EL (cell line): Measurements from ENCODE around the gene TENM4.
A peak's percentile ranks its signal among the peaks of the same experiment; 100 is the strongest.

ENCODE experiments used
- DNase-seq: peaks from one replicate; pipeline ENCODE4 v3.0.0-alpha.2; 2016

The TENM4 gene

DNA sequence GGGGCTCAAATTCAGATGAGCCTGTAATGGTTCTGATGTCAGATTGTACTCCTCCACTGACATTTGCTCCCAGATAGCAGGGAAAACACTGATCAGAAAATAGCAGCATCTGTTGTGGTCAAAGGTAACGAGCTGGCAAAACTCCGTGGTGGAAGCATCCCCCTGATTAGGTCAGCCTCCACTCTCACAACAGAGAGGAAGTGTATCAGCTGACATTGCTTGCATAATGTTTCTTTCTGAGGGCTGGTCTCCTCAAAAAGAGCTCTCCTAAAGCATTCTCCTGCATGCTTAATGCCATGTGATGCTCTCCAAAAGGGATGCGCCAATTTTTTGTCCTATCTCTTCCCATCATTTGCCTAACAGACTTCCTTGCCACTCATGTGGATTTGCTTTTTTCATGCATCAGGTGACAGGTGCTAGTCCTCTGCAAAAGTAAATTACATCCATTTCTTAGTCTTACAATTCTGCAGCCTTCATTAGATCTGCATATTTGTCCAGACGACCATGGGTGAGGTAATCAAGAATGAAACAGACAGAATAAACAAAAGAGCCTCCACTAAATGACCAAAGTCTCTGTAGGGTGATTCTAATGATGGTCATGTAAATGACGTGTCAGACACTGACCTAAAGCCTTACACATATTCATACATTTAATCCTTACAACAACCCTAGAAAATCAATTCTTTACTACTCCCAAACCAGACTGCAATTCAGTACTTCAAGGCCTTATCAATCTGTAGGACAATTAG lies 6.4 kb upstream of the TENM4 start:
- no peak for DNase-seq

- DNase-seq = no peak
Observed at GRCh38 chr11:79444923-79445322, 4.1 kb upstream of the TENM4 start.

DNA sequence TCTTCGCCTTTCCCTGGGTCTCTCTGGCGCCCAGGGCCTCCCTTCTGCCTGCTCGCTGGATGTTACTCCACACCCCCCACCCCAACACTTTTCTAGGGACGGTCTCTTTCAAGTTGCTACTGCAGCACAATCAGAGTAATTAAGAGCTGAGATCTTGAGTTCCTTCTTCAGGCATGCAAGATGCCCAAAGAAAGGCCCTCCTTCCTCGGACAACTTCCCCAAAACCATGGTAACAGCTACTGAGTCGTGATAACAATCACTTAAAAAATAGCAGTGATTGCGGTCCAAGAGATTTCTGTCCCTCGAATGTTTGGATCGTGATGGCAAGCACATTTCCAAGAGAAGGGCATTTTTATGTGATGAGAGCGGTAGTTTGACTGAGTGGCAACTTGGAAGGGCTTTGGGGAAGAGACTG lies 638 bp upstream of the TENM4 start:
- DNase-seq = peak; percentile 9

- peak; percentile 14 for DNase-seq
Observed at GRCh38 chr11:79439886-79440570, 802 bp downstream of the TENM4 start.

- no peak for DNase-seq
Observed at GRCh38 chr11:79439410-79439885, 1.4 kb downstream of the TENM4 start.

- peak; percentile 18 for DNase-seq
Observed at GRCh38 chr11:79438631-79439409, 2.0 kb downstream of the TENM4 start.

GRCh38 chr11:79437981-79438630 lies 2.7 kb downstream of the TENM4 start:
- DNase-seq = peak; percentile 24

- DNase-seq = peak; percentile 53
Observed at GRCh38 chr11:79437278-79437980, 3.4 kb downstream of the TENM4 start.

- DNase-seq = no peak
Observed at GRCh38 chr11:79436919-79437277, 3.9 kb downstream of the TENM4 start.

DNA sequence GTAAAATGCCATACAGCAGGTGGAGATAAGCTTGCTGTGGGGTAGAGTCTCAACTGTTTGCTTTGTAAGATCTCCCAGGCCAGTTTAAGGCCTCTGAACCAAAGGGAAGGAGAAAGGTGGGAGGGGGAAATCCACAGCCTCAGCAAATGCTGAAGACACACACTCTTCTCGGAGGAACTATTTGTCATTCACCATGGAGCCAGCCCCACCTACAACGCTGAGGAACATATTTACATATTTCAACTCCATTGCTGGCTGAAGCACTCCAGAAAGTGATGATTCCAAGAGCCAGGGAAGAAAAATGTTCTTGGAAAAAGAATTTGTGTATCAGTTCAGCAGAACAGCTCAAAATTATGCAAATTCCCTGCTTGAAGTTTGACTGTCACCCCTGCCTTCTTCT lies 6.5 kb downstream of the TENM4 start:
- no peak for DNase-seq

- no peak for DNase-seq
Observed at GRCh38 chr11:79432138-79432537, 8.7 kb downstream of the TENM4 start.

DNA sequence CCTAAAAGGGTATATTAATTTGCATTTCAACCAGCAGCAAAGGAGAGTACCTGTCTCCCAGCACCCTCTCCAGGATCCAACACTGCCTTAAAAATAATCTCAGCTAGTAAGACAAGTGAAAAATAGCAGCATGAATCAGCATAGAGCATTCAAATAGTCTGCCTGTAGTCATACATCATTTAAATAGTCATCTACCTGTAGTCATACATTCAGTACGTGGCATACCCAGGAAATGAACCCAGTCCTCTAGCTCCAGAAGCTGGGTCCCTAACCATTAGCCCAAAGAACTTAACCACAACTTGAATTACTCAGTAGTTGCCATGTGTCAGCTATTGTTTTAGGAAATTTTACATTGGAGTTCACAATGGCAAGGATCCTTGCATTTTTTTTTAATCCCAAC lies 9.3 kb downstream of the TENM4 start:
- DNase-seq = no peak

GRCh38 chr11:79430280-79430679 lies 10.6 kb downstream of the TENM4 start:
- no peak for DNase-seq

DNA sequence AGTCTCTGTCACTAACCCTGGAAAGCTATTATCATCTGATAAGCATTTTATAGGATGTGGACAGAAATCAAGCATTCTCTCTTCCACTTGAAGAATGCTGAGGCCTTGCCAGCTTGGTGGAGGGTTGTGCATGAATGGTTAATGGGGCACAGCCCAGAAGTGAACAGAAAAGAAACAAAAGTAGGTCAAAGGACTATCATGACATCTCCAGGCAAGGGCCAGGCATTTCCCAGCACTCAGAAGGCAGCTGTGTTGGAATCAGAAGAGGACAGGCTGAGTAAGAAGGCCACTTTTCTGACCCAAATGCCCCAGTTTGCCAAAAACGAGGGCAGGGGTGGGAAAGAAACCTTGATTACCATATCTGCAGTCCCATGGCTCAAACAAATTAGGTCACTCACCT lies 12.4 kb downstream of the TENM4 start:
- no peak for DNase-seq

DNA sequence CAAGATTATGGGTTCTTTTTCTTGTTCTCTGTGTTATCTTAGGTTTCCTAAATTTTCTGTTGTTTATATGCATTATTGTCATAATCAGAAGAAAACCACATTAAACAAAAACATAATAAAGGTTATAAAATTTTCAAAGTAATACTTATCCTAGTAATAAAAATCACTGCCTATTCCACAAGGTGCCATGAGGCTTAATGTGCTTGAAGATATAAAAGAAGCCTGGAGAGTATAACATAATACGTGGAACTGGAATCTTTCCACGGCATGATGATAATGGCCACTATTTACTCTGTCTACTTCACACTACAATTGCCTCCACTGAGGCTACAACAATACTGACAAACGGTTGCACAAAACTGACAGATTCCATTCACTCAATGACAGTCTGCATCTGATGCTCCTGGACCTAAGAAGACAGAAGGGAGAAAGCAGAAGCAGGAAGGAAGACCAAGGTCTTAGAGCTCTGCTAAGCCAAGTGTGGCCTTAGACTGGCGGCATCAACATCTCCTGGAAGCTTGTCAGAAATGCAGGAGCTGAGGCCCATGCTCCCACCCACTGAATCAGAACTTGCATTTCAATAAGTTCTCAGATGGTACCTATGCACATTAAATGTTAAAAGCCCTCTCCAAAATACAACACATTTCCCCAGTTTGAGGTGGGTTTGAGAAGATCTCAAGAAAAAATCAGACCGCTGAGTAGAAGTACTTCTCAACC lies 13.1 kb downstream of the TENM4 start:
- DNase-seq = no peak

GRCh38 chr11:79427126-79427525 lies 13.7 kb downstream of the TENM4 start:
- DNase-seq = no peak

- no peak for DNase-seq
Observed at GRCh38 chr11:79425463-79425862, 15.4 kb downstream of the TENM4 start.

DNA sequence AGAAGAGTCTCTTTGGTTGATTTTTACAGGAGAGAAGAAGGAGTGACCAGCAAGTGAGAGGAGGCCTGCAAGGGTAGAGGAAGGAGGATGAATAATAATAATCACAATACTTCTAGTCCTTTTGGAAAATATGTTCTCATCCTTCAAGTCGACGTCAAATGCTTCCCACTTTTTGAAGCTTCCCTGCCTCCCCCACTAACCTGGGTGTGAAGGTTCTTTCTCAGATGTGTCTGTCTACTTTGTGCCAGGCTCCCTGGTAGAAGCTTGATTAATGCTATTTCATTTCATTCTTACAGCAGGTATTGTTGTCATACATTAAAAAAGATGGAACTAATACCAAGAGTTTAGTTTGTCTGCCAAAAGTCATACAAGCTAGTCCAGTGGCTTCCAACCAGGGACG lies 17.1 kb downstream of the TENM4 start:
- no peak for DNase-seq

GRCh38 chr11:79422866-79423265 lies 18.0 kb downstream of the TENM4 start:
- no peak for DNase-seq

GRCh38 chr11:79421820-79422219 lies 19.0 kb downstream of the TENM4 start:
- no peak for DNase-seq

GRCh38 chr11:79419120-79419519 lies 21.7 kb downstream of the TENM4 start:
- peak; percentile 66 for DNase-seq

DNA sequence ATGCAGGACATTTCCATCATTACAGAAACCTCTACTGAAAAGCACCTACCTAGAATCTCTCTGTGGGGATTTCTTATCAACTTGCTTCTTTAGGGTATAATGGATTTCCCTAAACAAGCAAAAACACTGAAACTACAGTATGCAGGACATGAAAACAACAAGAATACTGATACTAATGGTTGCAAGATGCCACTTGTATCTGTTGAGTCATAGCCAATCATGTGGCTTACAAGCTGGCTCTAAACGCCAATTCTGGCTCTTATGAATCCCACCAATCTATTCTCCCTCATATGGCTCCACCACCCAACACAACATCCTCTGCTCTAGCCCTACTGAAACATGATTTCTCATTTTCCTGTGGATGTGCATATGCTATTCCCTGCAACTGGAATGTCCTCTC lies 22.6 kb downstream of the TENM4 start:
- DNase-seq = no peak
